B cell (primary cell): ENCODE measurements around the gene APH1B. TPM values are rescaled to one million over a fixed set of nuclear protein-coding genes. Genes with fewer than 3 reads are reported as not detected.
A peak's percentile ranks its signal among the peaks of the same experiment; 100 is the strongest.
"Not testable (repeated sequence)": the region's sequence is repeated elsewhere in the genome, so short reads cannot be mapped to it uniquely, and the experiment has no call there.

Source experiments
- ATAC-seq: fragments of 200-7000 bp; cut with Tn5 transposase; one replicate; pipeline ENCODE4 v1.10.0; 2021; ENCODE audit warnings: low read depth, mild to moderate bottlenecking, moderate number of reproducible peaks, moderate library complexity
- CTCF ChIA-PET: fragments of 350-600 bp; sonication (Branson Sonifier 250); formaldehyde crosslinking; loops from one replicate; lab custom pipeline; 2021; ENCODE audit warnings: antibody characterized with exemption, inconsistent platforms; lab: Charles Lee
- POLR2A ChIA-PET: fragments of 350-600 bp; sonication (Branson Sonifier 250); formaldehyde crosslinking; loops from one replicate; lab custom pipeline; 2021; ENCODE audit warnings: antibody characterized with exemption; lab: Charles Lee
- DNase-seq: peaks from one replicate; pipeline ENCODE4 v3.0.0; 2013
- H2AFZ ChIP-seq: 2 replicates; pipeline ENCODE4 v1.6.1; 2012; ENCODE audit warnings: mild to moderate bottlenecking, low read depth, low read length; ENCODE audit not compliant: insufficient read depth, poor library complexity, severe bottlenecking
- H3K27ac ChIP-seq, 2 donors: 1 replicate in 1 of 2; 2 replicates in 1 of 2; pipeline ENCODE4 v1.5.1; 2012 to 2013; ENCODE audit warnings: low read length in 2 of 2, mild to moderate bottlenecking in 2 of 2, moderate library complexity in 1 of 2
- H3K27me3 ChIP-seq, 4 experiments: fragments of 200-600 bp in 1 of 4; sonication (generic) in 1 of 4; replicated peaks in 1 of 4; 1 replicate in 2 of 4; 2 replicates in 2 of 4; pipeline versions ENCODE4 v1.6.1 to v1.7.0; 2013 to 2016; ENCODE audit warnings: low read length in 3 of 4, mild to moderate bottlenecking in 2 of 4, mixed read lengths in 1 of 4, moderate library complexity in 1 of 4; ENCODE audit not compliant: insufficient read depth in 4 of 4, control insufficient read depth in 3 of 4; ENCODE audit errors: control extremely low read depth in 1 of 4
- H3K36me3 ChIP-seq, 2 experiments: replicated peaks in 1 of 2; 1 replicate in 1 of 2; 2 replicates in 1 of 2; pipeline versions ENCODE4 v1.6.1 to v1.7.1; 2013; ENCODE audit warnings: low read length in 1 of 2; ENCODE audit not compliant: insufficient read depth in 2 of 2, control insufficient read depth in 1 of 2; ENCODE audit errors: control extremely low read depth in 1 of 2, extremely low read depth in 1 of 2
- H3K4me1 ChIP-seq, 2 donors: fragments of 200-600 bp in 1 of 2; sonication (generic) in 1 of 2; 1 replicate in 1 of 2; 2 replicates in 1 of 2; pipeline versions ENCODE4 v1.5.1 to v1.6.1; 2013 to 2017; ENCODE audit warnings: low read length in 2 of 2; ENCODE audit not compliant: control insufficient read depth in 2 of 2, insufficient read depth in 2 of 2
- H3K4me2 ChIP-seq: replicated peaks from 2 replicates; pipeline ENCODE3; 2012; ENCODE audit warnings: mild to moderate bottlenecking, low read depth, low read length; ENCODE audit not compliant: poor library complexity, severe bottlenecking
- H3K4me3 ChIP-seq, 5 experiments: fragments of 200-600 bp in 1 of 5; sonication (generic) in 1 of 5; 1 replicate in 3 of 5; 2 replicates in 2 of 5; pipeline versions ENCODE4 v1.5.1 to v1.7.0; 2011 to 2016; ENCODE audit warnings: low read length in 4 of 5, mild to moderate bottlenecking in 4 of 5, low read depth in 2 of 5, control low read depth in 1 of 5, moderate library complexity in 1 of 5; ENCODE audit not compliant: insufficient read depth in 1 of 5; ENCODE audit errors: control extremely low read depth in 1 of 5, extremely low read depth in 1 of 5
- H3K79me2 ChIP-seq: fragments of 200-600 bp; sonication (generic); one replicate; pipeline ENCODE4 v1.6.0; 2016; ENCODE audit warnings: low read length; ENCODE audit not compliant: control insufficient read depth, insufficient read depth
- H3K9ac ChIP-seq: fragments of 200-600 bp; sonication (generic); 2 replicates; pipeline ENCODE4 v1.6.1; 2017; ENCODE audit warnings: mild to moderate bottlenecking, low read length, moderate library complexity
- H3K9me3 ChIP-seq, 3 donors: one replicate each; pipeline versions ENCODE4 v1.6.1 to v1.7.1; 2013; ENCODE audit warnings: low read length in 2 of 3; ENCODE audit not compliant: control insufficient read depth in 2 of 3, insufficient read depth in 1 of 3; ENCODE audit errors: control extremely low read depth in 1 of 3
- H4K20me1 ChIP-seq: 2 replicates; pipeline ENCODE4 v1.6.0; 2012; ENCODE audit warnings: mild to moderate bottlenecking, low read length; ENCODE audit not compliant: insufficient read depth, control insufficient read depth, poor library complexity, severe bottlenecking
- H3K27ac Mint-ChIP-seq: one replicate; pipeline ENCODE4 v1.8.0; 2021; ENCODE audit warnings: mixed read lengths
- H3K27me3 Mint-ChIP-seq: one replicate; pipeline ENCODE4 v1.8.0; 2021; ENCODE audit warnings: mixed read lengths
- H3K4me1 Mint-ChIP-seq: one replicate; pipeline ENCODE4 v1.8.0; 2021; ENCODE audit warnings: mixed read lengths
- H3K4me3 Mint-ChIP-seq: one replicate; pipeline ENCODE4 v1.8.0; 2021; ENCODE audit warnings: mixed read lengths
- H3K9me3 Mint-ChIP-seq: one replicate; pipeline ENCODE4 v1.8.0; 2022; ENCODE audit warnings: mixed read lengths; ENCODE audit not compliant: insufficient read depth
- CTCF ChIP-seq: fragments of 200-600 bp; IDR thresholded peaks from one replicate; pipeline ENCODE4 v1.8.0; 2022; ENCODE audit warnings: antibody characterized with exemption, mild to moderate bottlenecking
- EZH2 ChIP-seq: IDR thresholded peaks from 2 replicates; pipeline ENCODE4 v1.6.1; 2012; ENCODE audit warnings: borderline replicate concordance, low read depth, mild to moderate bottlenecking, moderate library complexity, low read length; ENCODE audit not compliant: insufficient read depth, poor library complexity, severe bottlenecking
- WGBS: methylation state at CpG from one replicate; pipeline ENCODE4 v1.1.5; 2013; ENCODE audit warnings: missing lambda C conversion rate; ENCODE audit not compliant: insufficient coverage; 5-methylcytosine and 5-hydroxymethylcytosine counted together
- intact Hi-C: fragments of 100-400 bp; cut with micrococcal nuclease; formaldehyde crosslinking; loops from one replicate; pipeline ENCODE4 v1.10.0; 2022
- polyA plus RNA-seq: library from polyadenylated mRNA; depleted of rRNA; stranded (reverse); fragments of >200 nt; gene quantifications from 2 replicates; pipeline ENCODE4 v1.2.3, GENCODE V29; 2012
- total RNA-seq, 2 donors: library from RNA; stranded (reverse); fragments of 120-200 nt in 1 of 2; gene quantifications; 1 replicate in 1 of 2; 2 replicates in 1 of 2; pipeline versions ENCODE4 v1.2.3 to v1.2.4, GENCODE V29; 2013 to 2022

The APH1B gene
- total and polyA plus RNA-seq, 2 donors (not counting 1 experiment from before 2014, with no cell fraction given) = 7.6 to 45.2 TPM

GRCh38 chr15:63340878-63341277, 63.5 kb downstream of the APH1B start:
- no peak overlapping the region for H3K27ac Mint-ChIP-seq
- Histone ChIP-seq H3K27ac (no peak overlapping the region), H4K20me1 (no peaks in the 10 kb centered on the region), H3K79me2 (no peaks in the 10 kb centered on the region), H3K4me2 (no peak overlapping the region), H3K9me3 (no peaks in the 10 kb centered on the region), H3K4me3 (no peak overlapping the region), H3K27me3 (no peaks in the 10 kb centered on the region), H3K36me3 (no peaks in the 10 kb centered on the region), H3K9ac (no peak overlapping the region), H3K4me1 (peaks cover 0 to 9% of the 10 kb centered on the region in 2 donors), H2AFZ (no peak overlapping the region)
- ATAC-seq = no peak
- TF ChIP-seq CTCF (no peak), EZH2 (no peak)
- ChIA-PET CTCF (no interaction called here), POLR2A (no interaction called here)
- H3K4me3 Mint-ChIP-seq = no peak overlapping the region
- DNase-seq = no peak
- H3K9me3 Mint-ChIP-seq = no peaks in the 10 kb centered on the region
- no peaks in the 10 kb centered on the region for H3K27me3 Mint-ChIP-seq
- WGBS = 100% methylated on average over 2 of the region's 3 CpGs
- H3K4me1 Mint-ChIP-seq = peaks cover 16% of the 10 kb centered on the region
- intact Hi-C loops = no loop called here

GRCh38 chr15:63341898-63342297, 64.5 kb downstream of the APH1B start:
- Mint-ChIP-seq H3K27ac (no peak overlapping the region), H3K9me3 (no peaks in the 10 kb centered on the region), H3K27me3 (no peaks in the 10 kb centered on the region), H3K4me3 (no peak overlapping the region), H3K4me1 (peaks cover 16% of the 10 kb centered on the region)
- Histone ChIP-seq H3K4me1 (peaks cover 0 to 9% of the 10 kb centered on the region in 2 donors), H3K4me3 (no peak overlapping the region), H3K4me2 (no peak overlapping the region), H3K27ac (no peak overlapping the region), H4K20me1 (no peaks in the 10 kb centered on the region), H3K9ac (no peak overlapping the region), H3K79me2 (no peaks in the 10 kb centered on the region), H3K27me3 (no peaks in the 10 kb centered on the region), H2AFZ (no peak overlapping the region), H3K36me3 (no peaks in the 10 kb centered on the region), H3K9me3 (no peaks in the 10 kb centered on the region)
- ChIA-PET CTCF (no interaction called here), POLR2A (no interaction called here)
- TF ChIP-seq EZH2 (no peak), CTCF (no peak)
- intact Hi-C loops = no loop called here
- DNase-seq (no peak), ATAC-seq (no peak)
- 80% methylated on average over 1 of the region's 4 CpGs for WGBS

- H3K27me3 Mint-ChIP-seq, DNase-seq, H3K9me3 ChIP-seq, H3K4me3 ChIP-seq, H3K27ac Mint-ChIP-seq, H2AFZ ChIP-seq, H3K27me3 ChIP-seq, H3K9me3 Mint-ChIP-seq, H3K9ac ChIP-seq, ATAC-seq, intact Hi-C loops, H3K79me2 ChIP-seq, H3K27ac ChIP-seq, CTCF ChIA-PET, H3K36me3 ChIP-seq, H4K20me1 ChIP-seq: not testable (repeated sequence)
- Mint-ChIP-seq H3K4me1 (peaks cover 22% of the 10 kb centered on the region), H3K4me3 (peak overlapping the region; percentile 4)
- peaks cover 0 to 15% of the 10 kb centered on the region in 2 donors for H3K4me1 ChIP-seq
- peak overlapping the region; percentile 9 for H3K4me2 ChIP-seq
- WGBS = no CpG with 5 or more reads among the region's 11 CpGs
- POLR2A ChIA-PET = interaction anchor here (0.6 to 0.7 kb wide), 2 partner anchors 19 to 65 kb away, joined by 3 read pairs; no protein-coding TSS in a partner anchor
These were observed 65.7 kb downstream of the APH1B start for GRCh38 chr15:63342996-63343562.
